ENCODE results near the gene DPAGT1. TPM values are rescaled to one million over a fixed set of nuclear protein-coding genes. Genes with fewer than 3 reads are reported as not detected.

DPAGT1 gene
- total and polyA plus RNA-seq, 2 of the 8 experiments (the other 6 are each of a cell fraction or from before 2014, with no cell fraction given) = 59.8 to 236 TPM

- peak; percentile 76 for FAIRE-seq
- TF ChIP-seq POLR2A (IDR thresholded peaks at IDR 0.05; ENCODE audit: control extremely low read depth in 1 of 2, low read depth in 2 of 2, low read length in 2 of 2) (peak; percentile 33 to 87), USF2 (IDR thresholded peaks at IDR 0.05; ENCODE audit: low read length) (peak; percentile 94), RBBP5 (IDR thresholded peaks at IDR 0.05; ENCODE audit: borderline replicate concordance, low read depth, low read length) (no peak), CHD2 (IDR thresholded peaks at IDR 0.05; ENCODE audit: low read length) (peak; percentile 83)
Observed at GRCh38 chr11:119121008-119121810, 19.6 kb upstream of the DPAGT1 start, which contains the start of gene HINFP. HINFP (plus strand) TSS chr11:119121580; CDS start chr11:119126945, 5,365 bp downstream.

More at GRCh38 chr11:119121008-119121810, 19.6 kb upstream of the DPAGT1 start, which contains the start of gene HINFP:
- ChIA-PET POLR2A (ENCODE audit: partially characterized antibody) (interaction anchor here (0.7 to 4.9 kb wide), 19 partner anchors 9 to 200 kb away, joined by 3 to 42 read pairs (median 4); partner anchors contain the start of genes ABCG4, C2CD2L, CBL and DPAGT1), CTCF (ENCODE audit: partially characterized antibody) (interaction anchor here (0.7 to 4.9 kb wide), 5 partner anchors 13 to 51 kb away, joined by 3 to 26 read pairs (median 4); partner anchors contain the start of genes C2CD2L and HMBS)
- WGBS, 2 experiments (ENCODE audit: extremely low coverage in 1 of 2, insufficient coverage in 1 of 2, insufficient read length in 1 of 2, insufficient replicate concordance in 2 of 2, low coverage in 1 of 2, low lambda C conversion rate in 2 of 2, missing lambda C conversion rate in 1 of 2) = 2% methylated on average over 50 of the region's 54 CpGs; no CpG with 5 or more reads in 1 of the 2 experiments
- Histone ChIP-seq H4K91ac (replicated peaks; ENCODE audit: insufficient read length, low read length) (peak within 1 kb of the TSS; percentile 12), H3K4me1 (replicated peaks in 1 of 4; ENCODE audit: control insufficient read depth in 3 of 4, insufficient read depth in 4 of 4, low read length in 3 of 4) (peaks cover 2 to 10% (median 6%) of the 10 kb centered on the region in 4 experiments; a peak in 6 of 7 replicates), H2BK15ac (ENCODE audit: low read length) (peak within 1 kb of the TSS; percentile 63; the same call in 1 of the 2 replicates), H3K23me2 (ENCODE audit: low read depth, low read length) (peaks cover 5% of the 10 kb centered on the region; the same call in 1 of the 2 replicates), H4K5ac (ENCODE audit: insufficient read length, low read depth, low read length) (peak within 1 kb of the TSS; percentile 85), H2BK12ac (ENCODE audit: low read depth, low read length) (peak within 1 kb of the TSS; percentile 83), H3K18ac (ENCODE audit: extremely low read depth, low read length) (peak within 1 kb of the TSS; percentile 49), H3K79me1 (ENCODE audit: low read depth, low read length) (peaks cover 7% of the 10 kb centered on the region; the same call in 1 of the 2 replicates), H3K4me3 (ENCODE audit: extremely low read depth in 1 of 4, insufficient read depth in 2 of 4, low read depth in 3 of 4, low read length in 4 of 4) (peak within 1 kb of the TSS; percentile 63 to 97 (median 93)), H3K79me2 (ENCODE audit: control insufficient read depth in 1 of 2, insufficient read depth in 2 of 2, low read length in 2 of 2) (peaks cover 7 to 26% of the 10 kb centered on the region in 2 experiments), H3K9ac (replicated peaks in 1 of 4; ENCODE audit: extremely low read depth in 1 of 4, low read depth in 3 of 4, low read length in 3 of 4) (peak within 1 kb of the TSS; percentile 62 to 86 (median 77)), H3K27me3 (replicated peaks in 1 of 4; ENCODE audit: control insufficient read depth in 3 of 4, extremely low read depth in 1 of 4, insufficient read depth in 3 of 4, low read length in 3 of 4) (no peaks in the 10 kb centered on the region), H3K36me3 (ENCODE audit: control insufficient read depth in 2 of 4, insufficient read depth in 4 of 4, low read length in 3 of 4) (peaks cover 0 to 7% (median 4%) of the 10 kb centered on the region in 4 experiments; a peak in 3 of 8 replicates), H3K4ac (replicated peaks; ENCODE audit: insufficient read length, low read depth, low read length) (peak within 1 kb of the TSS; percentile 61), H4K8ac (ENCODE audit: extremely low read depth, insufficient read depth, low read length) (peak within 1 kb of the TSS; percentile 87), H3K4me2 (ENCODE audit: insufficient read depth in 1 of 2, low read depth in 2 of 2, low read length in 2 of 2) (peak within 1 kb of the TSS; percentile 74 to 81), H4K20me1 (replicated peaks in 1 of 2; ENCODE audit: control insufficient read depth in 1 of 2, insufficient read depth in 2 of 2, low read length in 2 of 2) (peaks cover 0 to 8% of the 10 kb centered on the region in 2 experiments), H3K56ac (replicated peaks; ENCODE audit: insufficient read length, low read depth, low read length) (peak within 1 kb of the TSS; percentile 36), H2AFZ (ENCODE audit: low read length) (peak within 1 kb of the TSS; percentile 70), H3K9me3 (ENCODE audit: insufficient read depth in 2 of 2, low read depth in 1 of 2, low read length in 1 of 2) (no peaks in the 10 kb centered on the region), H3K23ac (ENCODE audit: insufficient read length) (no peak within 1 kb of the TSS), H2BK20ac (ENCODE audit: low read length) (no peak within 1 kb of the TSS), H2AK5ac (ENCODE audit: low read depth, low read length) (peak within 1 kb of the TSS; percentile 25; the same call in 1 of the 2 replicates), H2BK120ac (replicated peaks; ENCODE audit: low read depth, low read length) (peak within 1 kb of the TSS; percentile 3), H3K27ac (ENCODE audit: low read depth, low read length) (peak within 1 kb of the TSS; percentile 68), H3K14ac (ENCODE audit: insufficient read length) (no peak within 1 kb of the TSS), H2BK5ac (ENCODE audit: low read depth, low read length) (peak within 1 kb of the TSS; percentile 79)
- peak; percentile 98 for DNase-seq (ENCODE audit: low read depth in 1 of 2, low spot score in 2 of 2)
